WTC11 (cell line): ENCODE measurements around the gene IPO4. TPM values are rescaled to one million over a fixed set of nuclear protein-coding genes. Genes with fewer than 3 reads are reported as not detected.

Experiments
- ATF2 ChIP-seq: sonication (generic); formaldehyde crosslinking; IDR thresholded peaks from 2 replicates; pipeline ENCODE4 v1.8.1; 2022; ENCODE audit warnings: low read depth, missing genetic modification reagents, borderline replicate concordance
- ATF6 ChIP-seq: sonication (generic); formaldehyde crosslinking; IDR thresholded peaks from 2 replicates; pipeline ENCODE4 v1.8.1; 2023; ENCODE audit warnings: mild to moderate bottlenecking, missing genetic modification reagents
- CBFB ChIP-seq: sonication (generic); formaldehyde crosslinking; IDR thresholded peaks from 2 replicates; pipeline ENCODE4 v1.8.1; 2022; ENCODE audit warnings: mild to moderate bottlenecking, low read depth, missing genetic modification reagents
- CREB1 ChIP-seq: sonication (generic); formaldehyde crosslinking; IDR thresholded peaks from 2 replicates; pipeline ENCODE4 v1.8.0; 2023; ENCODE audit warnings: mild to moderate bottlenecking, missing genetic modification reagents
- E2F5 ChIP-seq: sonication (generic); formaldehyde crosslinking; IDR thresholded peaks from 2 replicates; pipeline ENCODE4 v1.8.1; 2022; ENCODE audit warnings: mild to moderate bottlenecking, moderate library complexity, missing genetic modification reagents
- ELF4 ChIP-seq: sonication (generic); formaldehyde crosslinking; IDR thresholded peaks from 2 replicates; pipeline ENCODE4 v1.8.1; 2022; ENCODE audit warnings: low read depth, mild to moderate bottlenecking, moderate library complexity, missing genetic modification reagents
- EMX1 ChIP-seq: fragments of 250-450 bp; sonication (Bioruptor Pico); IDR thresholded peaks from 2 replicates; pipeline ENCODE4 v1.8.0; 2021; ENCODE audit warnings: mild to moderate bottlenecking
- ESRRA ChIP-seq: sonication (generic); formaldehyde crosslinking; IDR thresholded peaks from 2 replicates; pipeline ENCODE4 v1.8.1; 2022; ENCODE audit warnings: mild to moderate bottlenecking, missing genetic modification reagents, borderline replicate concordance
- FOXK1 ChIP-seq: sonication (generic); formaldehyde crosslinking; IDR thresholded peaks from 2 replicates; pipeline ENCODE4 v1.8.0; 2022; ENCODE audit warnings: mild to moderate bottlenecking, moderate library complexity, missing genetic modification reagents
- GABPB1 ChIP-seq: sonication (generic); formaldehyde crosslinking; IDR thresholded peaks from 2 replicates; pipeline ENCODE4 v1.8.1; 2023; ENCODE audit warnings: mild to moderate bottlenecking, missing genetic modification reagents
- IRF2 ChIP-seq: sonication (generic); formaldehyde crosslinking; IDR thresholded peaks from 2 replicates; pipeline ENCODE4 v1.8.0; 2022; ENCODE audit warnings: low read depth, missing genetic modification reagents, borderline replicate concordance
- MAX ChIP-seq: sonication (generic); formaldehyde crosslinking; IDR thresholded peaks from 2 replicates; pipeline ENCODE4 v1.8.0; 2022; ENCODE audit warnings: mild to moderate bottlenecking, missing genetic modification reagents
- MLX ChIP-seq: sonication (generic); formaldehyde crosslinking; IDR thresholded peaks from 2 replicates; pipeline ENCODE4 v1.8.1; 2023; ENCODE audit warnings: mild to moderate bottlenecking, missing genetic modification reagents, moderate library complexity
- MYBL2 ChIP-seq: sonication (generic); formaldehyde crosslinking; IDR thresholded peaks from 2 replicates; pipeline ENCODE4 v1.8.1; 2023; ENCODE audit warnings: mild to moderate bottlenecking, moderate library complexity, missing genetic modification reagents
- NR1H2 ChIP-seq: sonication (generic); formaldehyde crosslinking; IDR thresholded peaks from 2 replicates; pipeline ENCODE4 v1.9.0; 2021; ENCODE audit warnings: mild to moderate bottlenecking, moderate library complexity, missing genetic modification reagents
- OVOL2 ChIP-seq: fragments of 250-450 bp; sonication (Bioruptor Pico); IDR thresholded peaks from 2 replicates; pipeline ENCODE4 v1.9.0; 2021; ENCODE audit warnings: mild to moderate bottlenecking, borderline replicate concordance
- RORB ChIP-seq: fragments of 250-450 bp; sonication (Bioruptor Pico); IDR thresholded peaks from 2 replicates; pipeline ENCODE4 v1.9.0; 2021; ENCODE audit warnings: mild to moderate bottlenecking
- SMAD3 ChIP-seq: sonication (generic); formaldehyde crosslinking; IDR thresholded peaks from 2 replicates; pipeline ENCODE4 v1.8.0; 2022; ENCODE audit warnings: missing genetic modification reagents, mild to moderate bottlenecking, borderline replicate concordance
- SOX15 ChIP-seq: fragments of 250-450 bp; sonication (Bioruptor Pico); IDR thresholded peaks from 2 replicates; pipeline ENCODE4 v1.9.0; 2021; ENCODE audit warnings: mild to moderate bottlenecking
- TCF7 ChIP-seq: sonication (generic); formaldehyde crosslinking; IDR thresholded peaks from 2 replicates; pipeline ENCODE4 v1.8.0; 2022; ENCODE audit warnings: mild to moderate bottlenecking, low read depth, missing genetic modification reagents, moderate library complexity
- TEAD4 ChIP-seq: sonication (generic); formaldehyde crosslinking; IDR thresholded peaks from 2 replicates; pipeline ENCODE4 v1.8.0; 2022; ENCODE audit warnings: mild to moderate bottlenecking, missing genetic modification reagents
- ZNF121 ChIP-seq: sonication (generic); formaldehyde crosslinking; IDR thresholded peaks from 2 replicates; pipeline ENCODE4 v1.8.0; 2023; ENCODE audit warnings: missing genetic modification reagents
- ZNF219 ChIP-seq: sonication (generic); formaldehyde crosslinking; IDR thresholded peaks from 2 replicates; pipeline ENCODE4 v1.8.0; 2023; ENCODE audit warnings: missing genetic modification reagents, mild to moderate bottlenecking, borderline replicate concordance
- ZNF281 ChIP-seq: sonication (generic); formaldehyde crosslinking; IDR thresholded peaks from 2 replicates; pipeline ENCODE4 v1.8.0; 2023; ENCODE audit warnings: mild to moderate bottlenecking, missing genetic modification reagents
- ZNF317 ChIP-seq: sonication (generic); formaldehyde crosslinking; IDR thresholded peaks from 2 replicates; pipeline ENCODE4 v1.8.1; 2023; ENCODE audit warnings: low read depth, mild to moderate bottlenecking, moderate library complexity, missing genetic modification reagents, borderline replicate concordance
- ZNF396 ChIP-seq: fragments of 250-450 bp; sonication (Bioruptor Pico); IDR thresholded peaks from 2 replicates; pipeline ENCODE4 v1.8.0; 2021; ENCODE audit warnings: mild to moderate bottlenecking, moderate library complexity, borderline replicate concordance
- ZNF416 ChIP-seq: fragments of 250-450 bp; sonication (Bioruptor Pico); IDR thresholded peaks from 2 replicates; pipeline ENCODE4 v1.9.0; 2021; ENCODE audit warnings: mild to moderate bottlenecking, inconsistent platforms
- ZNF425 ChIP-seq: fragments of 250-450 bp; sonication (Bioruptor Pico); conservative IDR thresholded peaks from 2 replicates; pipeline ENCODE4 v1.9.0; 2021; ENCODE audit warnings: mild to moderate bottlenecking
- total RNA-seq: library from RNA; stranded (reverse); gene quantifications from 3 replicates; pipeline ENCODE4 v1.2.3, GENCODE V29; 2021

The IPO4 gene
- total RNA-seq, 1 experiment from 2014 or later, result 128 TPM

- TF ChIP-seq TCF7 (no peak), RORB (CRISPR knock-in tag) (no peak), FOXK1 (CRISPR knock-in tag) (no peak), ESRRA (CRISPR knock-in tag) (peak; percentile 76; the same call in 1 of the 2 replicates), ATF2 (no peak), MLX (CRISPR knock-in tag) (no peak), ZNF425 (CRISPR knock-in tag) (no peak), ZNF416 (CRISPR knock-in tag) (no peak), ZNF219 (no peak), TEAD4 (peak; percentile 56; the same call in 1 of the 2 replicates), E2F5 (CRISPR knock-in tag) (peak; percentile 96), IRF2 (CRISPR knock-in tag) (no peak), ATF6 (no peak), EMX1 (CRISPR knock-in tag) (no peak), ELF4 (no peak), ZNF396 (CRISPR knock-in tag) (no peak), MYBL2 (CRISPR knock-in tag) (peak; percentile 70), OVOL2 (CRISPR knock-in tag) (no peak), CBFB (peak; percentile 93), ZNF121 (CRISPR knock-in tag) (no peak), ZNF281 (CRISPR knock-in tag) (peak; percentile 79; the same call in 1 of the 2 replicates), SOX15 (CRISPR knock-in tag) (no peak), MAX (peak; percentile 99), NR1H2 (CRISPR knock-in tag) (no peak), GABPB1 (peak; percentile 89), SMAD3 (CRISPR knock-in tag) (0 out of 2 replicates have a peak, but pooled peaks have one; percentile 33), CREB1 (no peak), ZNF317 (CRISPR knock-in tag) (0 out of 2 replicates have a peak, but pooled peaks have one; percentile 10)
These were observed 6.8 kb upstream of the IPO4 start, which contains the start of gene TM9SF1 (continued) for GRCh38 chr14:24195186-24196070.
